ENCODE data around the gene ADORA2A. TPM values are rescaled to one million over a fixed set of nuclear protein-coding genes. Genes with fewer than 3 reads are reported as not detected.

Gene ADORA2A
- total and polyA plus RNA-seq, 2 of the 8 experiments (the other 6 are each of a cell fraction or from before 2014, with no cell fraction given): 7.1 to 20.3 TPM

- 0 out of 2 replicates have a peak overlapping the region, but pooled peaks have one; percentile 8 for H3K27ac ChIP-seq (ENCODE audit: low read depth, low read length)
- H2AFZ ChIP-seq (ENCODE audit: low read length): no peak overlapping the region
- H4K5ac ChIP-seq (ENCODE audit: insufficient read length, low read depth, low read length): no peak overlapping the region
- no peaks in the 10 kb centered on the region for H3K79me1 ChIP-seq (ENCODE audit: low read depth, low read length)
- no peak overlapping the region for H2BK120ac ChIP-seq (replicated peaks; ENCODE audit: low read depth, low read length)
- no peaks in the 10 kb centered on the region for H3K79me2 ChIP-seq (ENCODE audit: control insufficient read depth in 1 of 2, insufficient read depth in 2 of 2, low read length in 2 of 2)
- H3K36me3 ChIP-seq (ENCODE audit: control insufficient read depth in 2 of 4, insufficient read depth in 4 of 4, low read length in 3 of 4): peaks cover 0 to 9% (median 3%) of the 10 kb centered on the region in 4 experiments; a peak in 2 of 8 replicates
- ChIA-PET CTCF (ENCODE audit: partially characterized antibody) (interaction anchor here (0.9 to 2.9 kb wide), 2 partner anchors 24 to 29 kb away, joined by 3 to 9 read pairs; no protein-coding TSS in a partner anchor), POLR2A (ENCODE audit: partially characterized antibody) (interaction anchor here (1.4 kb wide), 1 partner anchor 14 kb away, joined by 3 read pairs; no protein-coding TSS in a partner anchor)
- no peak overlapping the region for H3K4ac ChIP-seq (replicated peaks; ENCODE audit: insufficient read length, low read depth, low read length)
- H3K18ac ChIP-seq (ENCODE audit: extremely low read depth, low read length): no peak overlapping the region
- no peak overlapping the region for H3K9ac ChIP-seq (replicated peaks in 1 of 4; ENCODE audit: extremely low read depth in 1 of 4, low read depth in 3 of 4, low read length in 3 of 4)
- H4K91ac ChIP-seq (replicated peaks; ENCODE audit: insufficient read length, low read length): no peak overlapping the region
- H3K56ac ChIP-seq (replicated peaks; ENCODE audit: insufficient read length, low read depth, low read length): no peak overlapping the region
- no peak overlapping the region for H2BK5ac ChIP-seq (ENCODE audit: low read depth, low read length)
- WGBS, 2 experiments (ENCODE audit: extremely low coverage in 1 of 2, insufficient coverage in 1 of 2, insufficient read length in 1 of 2, insufficient replicate concordance in 2 of 2, low coverage in 1 of 2, low lambda C conversion rate in 2 of 2, missing lambda C conversion rate in 1 of 2): 88% methylated on average over 4 of the region's 4 CpGs; no CpG with 5 or more reads in 1 of the 2 experiments
- no peak overlapping the region for H2BK12ac ChIP-seq (ENCODE audit: low read depth, low read length)
- H2BK15ac ChIP-seq (ENCODE audit: low read length): no peak overlapping the region
- no peak overlapping the region for H3K4me3 ChIP-seq (ENCODE audit: extremely low read depth in 1 of 4, insufficient read depth in 2 of 4, low read depth in 3 of 4, low read length in 4 of 4)
- H2BK20ac ChIP-seq (ENCODE audit: low read length): no peak overlapping the region
- no peaks in the 10 kb centered on the region for H3K23me2 ChIP-seq (ENCODE audit: low read depth, low read length)
- no peak overlapping the region for H4K8ac ChIP-seq (ENCODE audit: extremely low read depth, insufficient read depth, low read length)
- H2AK5ac ChIP-seq (ENCODE audit: low read depth, low read length): no peak overlapping the region
- no peaks in the 10 kb centered on the region for H3K9me3 ChIP-seq (ENCODE audit: insufficient read depth in 2 of 2, low read depth in 1 of 2, low read length in 1 of 2)
- H4K20me1 ChIP-seq (replicated peaks in 1 of 2; ENCODE audit: control insufficient read depth in 1 of 2, insufficient read depth in 2 of 2, low read length in 2 of 2): no peaks in the 10 kb centered on the region
- DNase-seq (ENCODE audit: low read depth in 1 of 2, low spot score in 2 of 2) (no peak), FAIRE-seq (no peak)
- H3K27me3 ChIP-seq (replicated peaks in 1 of 4; ENCODE audit: control insufficient read depth in 3 of 4, extremely low read depth in 1 of 4, insufficient read depth in 3 of 4, low read length in 3 of 4): no peaks in the 10 kb centered on the region
- H3K4me2 ChIP-seq (ENCODE audit: insufficient read depth in 1 of 2, low read depth in 2 of 2, low read length in 2 of 2): no peak overlapping the region
- no peaks in the 10 kb centered on the region for H3K4me1 ChIP-seq (replicated peaks in 1 of 4; ENCODE audit: control insufficient read depth in 3 of 4, insufficient read depth in 4 of 4, low read length in 3 of 4)
- H3K14ac ChIP-seq (ENCODE audit: insufficient read length): no peak overlapping the region
- H3K23ac ChIP-seq (ENCODE audit: insufficient read length): no peak overlapping the region
- TF ChIP-seq SRF (IDR thresholded peaks at IDR 0.05; ENCODE audit: low read depth, low read length) (no peak), CHD2 (IDR thresholded peaks at IDR 0.05; ENCODE audit: low read length) (no peak), GTF2F1 (IDR thresholded peaks at IDR 0.05; ENCODE audit: borderline replicate concordance, low read depth, low read length) (no peak), PHF8 (conservative IDR thresholded peaks at IDR 0.05; ENCODE audit: low read depth, low read length) (no peak), GABPA (IDR thresholded peaks at IDR 0.05; ENCODE audit: borderline replicate concordance, insufficient read depth, low read length) (no peak), SUZ12 (IDR thresholded peaks at IDR 0.05; ENCODE audit: low read length) (no peak), HDAC6 (IDR thresholded peaks at IDR 0.05; ENCODE audit: low read depth, low read length) (no peak), SP1 (IDR thresholded peaks at IDR 0.05; ENCODE audit: low read depth, low read length) (no peak), EZH2 (IDR thresholded peaks at IDR 0.05; ENCODE audit: low read depth, low read length, severe bottlenecking) (no peak), RBBP5 (IDR thresholded peaks at IDR 0.05; ENCODE audit: borderline replicate concordance, low read depth, low read length) (no peak), YY1 (IDR thresholded peaks at IDR 0.05; ENCODE audit: low read depth, low read length) (no peak), KDM5A (IDR thresholded peaks at IDR 0.05; ENCODE audit: low read length) (no peak), CEBPB (IDR thresholded peaks at IDR 0.05; ENCODE audit: low read depth, low read length) (no peak), EGR1 (IDR thresholded peaks at IDR 0.05; ENCODE audit: borderline replicate concordance, low read depth, low read length) (no peak)
These were observed 35.0 kb upstream of the ADORA2A start for GRCh38 chr22:24392218-24392931.
